Measurements from ENCODE around the gene KIAA1958.
"Not testable (repeated sequence)": the region's sequence is repeated elsewhere in the genome, so short reads cannot be mapped to it uniquely, and the experiment has no call there.

Gene KIAA1958

DNA sequence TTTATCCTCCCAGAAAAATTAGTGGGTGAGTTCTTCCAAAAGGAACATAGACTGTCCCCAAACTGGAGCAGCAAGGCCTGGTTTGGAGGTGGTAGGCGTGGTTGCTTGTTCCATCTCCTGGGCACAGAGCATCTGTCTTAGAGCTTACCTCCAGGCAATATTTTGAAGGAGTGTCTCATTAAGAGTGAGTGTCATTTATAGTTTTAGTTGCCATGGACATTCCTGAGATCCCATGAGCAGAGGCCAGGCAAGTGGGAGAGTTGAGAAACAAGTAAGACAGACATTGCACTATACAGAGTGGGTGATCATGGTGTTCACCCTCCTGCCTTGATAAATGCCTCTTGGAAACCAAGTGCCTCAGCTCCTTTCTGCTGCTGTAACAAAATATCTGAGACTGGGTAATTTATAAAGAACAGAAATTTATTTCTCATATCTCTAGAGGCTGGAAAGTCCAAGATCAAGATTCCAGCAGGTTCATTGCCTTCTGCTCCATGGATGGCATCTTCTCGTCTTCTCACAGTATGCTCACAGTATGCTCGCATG, 68.5 kb downstream of the KIAA1958 start:
- no peak for DNase-seq

- no peak for DNase-seq
These were observed 69.3 kb downstream of the KIAA1958 start for GRCh38 chr9:112555844-112556482.

- no peak for DNase-seq
These were observed 70.1 kb downstream of the KIAA1958 start for GRCh38 chr9:112556497-112557442.

- peak in 1 of 51 donors; percentile 62 for DNase-seq
These were observed 71.8 kb downstream of the KIAA1958 start for GRCh38 chr9:112558476-112558875.

- DNase-seq: peak in 1 of 51 donors; percentile 62
These were observed 72.4 kb downstream of the KIAA1958 start for GRCh38 chr9:112558978-112559377.

- DNase-seq: no peak
These were observed 73.2 kb downstream of the KIAA1958 start for GRCh38 chr9:112559629-112560413.

GRCh38 chr9:112562235-112562958, 75.8 kb downstream of the KIAA1958 start:
- no peak for DNase-seq

GRCh38 chr9:112569186-112569585, 82.6 kb downstream of the KIAA1958 start:
- DNase-seq: no peak

DNA sequence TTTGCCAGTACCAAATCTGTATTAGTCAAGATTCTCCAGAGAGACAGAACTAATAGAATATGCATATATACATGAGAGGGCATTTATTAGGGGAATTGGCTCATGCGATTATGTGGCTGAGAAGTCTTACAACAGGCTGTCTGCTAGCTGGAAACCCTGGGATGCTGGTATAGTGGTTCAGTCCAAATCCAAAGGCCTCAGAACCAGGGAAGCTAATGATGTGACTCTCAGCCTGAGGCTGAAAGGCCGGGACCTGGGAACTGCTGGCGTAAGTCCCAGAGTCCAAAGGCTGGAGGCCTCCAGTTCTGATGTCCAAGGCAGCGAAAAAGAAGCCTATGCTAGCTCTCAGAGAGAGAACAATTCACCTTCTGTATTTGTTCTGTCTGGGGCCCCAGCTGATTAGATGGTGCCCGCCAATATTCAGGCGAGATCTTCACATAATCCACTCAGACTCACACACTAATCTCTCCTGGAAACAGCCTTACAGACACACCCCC, 84.1 kb downstream of the KIAA1958 start:
- DNase-seq: peak in 41 of 51 donors; percentile 7 to 87 (median 48)

DNA sequence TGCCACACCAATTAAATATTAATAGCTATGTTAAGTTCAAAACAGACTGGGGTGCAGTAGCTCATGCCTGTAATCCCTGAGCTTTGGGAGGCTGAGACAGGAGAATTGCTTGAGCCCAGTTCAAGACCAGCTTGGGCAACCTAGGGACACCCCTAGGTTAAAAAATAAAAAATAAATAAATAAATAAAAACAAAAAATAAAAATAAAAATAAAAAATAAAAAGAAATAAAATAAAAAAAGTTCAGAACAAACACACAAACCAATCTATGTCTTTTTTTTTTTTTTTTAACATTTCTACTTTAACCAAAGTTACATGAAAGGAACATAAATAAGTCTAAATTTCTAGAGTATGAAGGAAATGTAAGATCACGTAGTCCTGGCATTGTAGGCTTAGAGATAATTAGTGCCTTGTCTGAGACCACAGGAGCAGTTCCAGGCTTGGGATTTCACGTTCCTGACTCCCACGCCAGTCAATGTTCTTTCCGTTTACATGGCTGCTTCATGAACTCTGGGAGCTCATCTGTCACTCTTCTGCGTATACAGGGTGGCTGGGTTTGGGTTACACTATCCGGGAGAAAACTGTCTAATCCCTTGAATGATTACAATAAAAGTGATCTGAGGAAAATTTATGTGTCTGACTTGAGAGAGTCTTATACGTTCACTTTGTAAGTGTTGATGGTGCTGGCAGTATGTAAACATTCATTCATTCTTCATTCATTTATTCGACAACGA, 85.2 kb downstream of the KIAA1958 start:
- DNase-seq: no peak

- DNase-seq: no peak
These were observed 85.8 kb downstream of the KIAA1958 start for GRCh38 chr9:112572416-112572815.

- no peak for DNase-seq
These were observed 87.4 kb downstream of the KIAA1958 start for GRCh38 chr9:112574008-112574407.

DNA sequence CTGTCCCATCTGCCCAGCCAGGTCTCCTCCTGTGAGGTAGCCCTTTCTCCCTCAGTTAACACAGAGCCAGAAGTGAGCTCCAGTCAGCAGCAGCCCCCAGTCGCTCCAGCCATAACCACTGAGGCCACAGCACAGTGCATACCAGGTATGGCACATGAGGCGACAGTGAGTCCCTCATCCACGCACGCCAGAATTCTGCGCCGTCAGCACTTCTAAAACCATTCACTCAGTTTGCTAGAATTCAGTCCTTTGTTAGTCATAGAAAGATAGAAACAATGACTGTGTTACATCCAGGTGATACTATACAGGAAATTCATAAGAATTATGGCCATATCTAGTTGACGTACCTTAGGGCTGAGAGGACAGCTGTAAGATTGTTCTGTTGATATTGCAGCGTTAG, 88.5 kb downstream of the KIAA1958 start:
- DNase-seq: no peak

- no peak for DNase-seq
These were observed 95.0 kb downstream of the KIAA1958 start for GRCh38 chr9:112581469-112582176.

DNA sequence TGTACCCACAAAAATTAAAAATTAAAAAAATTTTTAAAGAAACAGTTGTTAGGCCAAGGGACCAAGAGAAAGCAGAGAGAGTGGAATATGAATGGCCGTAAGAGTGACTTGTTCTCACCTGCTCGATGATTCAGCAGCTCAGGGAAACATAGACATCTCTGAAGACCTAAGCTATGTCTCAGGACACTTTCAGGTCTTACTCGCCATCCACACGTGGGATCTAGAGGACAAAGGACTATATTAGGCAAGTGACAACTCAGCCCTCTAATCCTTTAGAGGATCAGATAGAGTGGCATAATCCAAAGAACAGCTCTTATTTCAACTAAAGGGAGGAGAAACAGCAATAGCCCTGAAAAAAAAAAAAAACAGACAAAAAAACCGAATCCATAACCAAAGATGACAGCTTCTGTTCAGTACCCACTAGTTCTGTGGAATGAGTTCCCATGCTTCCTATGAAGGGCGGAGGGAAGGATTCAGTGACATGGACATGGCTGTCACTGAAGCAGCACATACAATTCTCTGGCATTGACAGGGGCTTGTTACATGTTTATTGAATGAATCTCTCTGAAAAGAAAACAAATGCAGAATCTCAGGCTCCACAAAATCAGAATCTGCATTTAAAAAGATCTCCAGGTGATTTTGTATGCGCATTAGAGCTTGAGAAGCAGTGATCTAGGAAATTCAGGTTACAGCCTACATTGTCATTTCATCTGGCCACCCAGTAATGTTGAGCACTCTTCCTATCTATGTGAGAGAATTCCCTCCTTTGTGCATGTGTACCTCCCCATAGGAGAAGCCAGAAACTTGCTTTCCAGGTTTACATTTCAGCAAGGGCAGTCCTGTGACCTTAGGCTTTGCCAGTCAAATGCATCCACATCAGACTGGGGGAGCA, 96.0 kb downstream of the KIAA1958 start:
- DNase-seq: no peak

GRCh38 chr9:112586599-112587155, 100.0 kb downstream of the KIAA1958 start:
- no peak for DNase-seq

DNA sequence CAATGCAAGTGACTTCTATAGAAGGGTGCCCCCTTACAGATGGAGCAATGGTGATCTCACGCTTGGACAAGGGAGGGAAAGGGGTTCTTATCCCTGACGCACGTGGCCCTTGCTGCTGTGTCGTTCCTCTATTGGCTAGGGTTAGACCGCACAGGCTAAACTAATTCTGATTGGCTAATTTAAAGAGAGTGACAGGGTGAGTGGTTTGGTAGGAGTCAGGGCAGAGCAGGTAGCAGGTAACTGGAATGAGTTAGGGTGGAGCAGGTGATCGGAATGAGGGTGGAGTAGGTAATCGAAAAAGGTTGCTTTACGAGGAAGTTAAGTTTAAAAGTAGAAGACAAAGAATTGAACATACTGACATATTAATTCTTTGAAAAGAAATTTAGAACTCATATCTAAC, 105.2 kb downstream of the KIAA1958 start:
- not testable (repeated sequence) for DNase-seq

- DNase-seq: no peak
These were observed 113.1 kb downstream of the KIAA1958 start for GRCh38 chr9:112599732-112600131.

All from hypothalamus (tissue), 51 donors.